GM19240 (cell line): ENCODE results near the gene SHTN1.

Source experiments
- DNase-seq: peaks from one replicate; pipeline ENCODE4 v3.0.0; 2011; ENCODE audit warnings: low spot score; ENCODE audit not compliant: insufficient read length

SHTN1 gene

DNA sequence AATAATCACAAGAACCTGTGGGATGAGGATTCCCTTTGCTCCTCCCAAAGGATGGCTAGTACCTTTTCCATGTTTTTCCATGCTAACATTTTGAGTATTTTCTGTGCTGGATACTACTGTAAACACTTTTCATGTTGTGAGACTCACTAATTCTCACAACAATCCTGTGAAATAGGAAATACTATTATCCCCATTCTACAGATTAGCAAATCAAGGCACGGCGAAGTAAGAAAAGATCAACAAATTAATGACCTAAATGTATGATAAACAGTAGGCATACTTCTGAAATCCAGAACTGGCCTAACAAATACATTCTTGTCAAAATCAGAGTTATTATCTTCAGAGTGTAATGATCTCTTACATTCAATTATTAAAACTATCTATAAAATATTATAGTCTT is 86.4 kb downstream of the SHTN1 start:
- no peak for DNase-seq

GRCh38 chr10:116917481-116917880 is 87.5 kb downstream of the SHTN1 start:
- no peak for DNase-seq

- no peak for DNase-seq
These were observed 89.6 kb downstream of the SHTN1 start for GRCh38 chr10:116915340-116915739.

- DNase-seq: no peak
These were observed 91.3 kb downstream of the SHTN1 start for GRCh38 chr10:116913695-116914094.

DNA sequence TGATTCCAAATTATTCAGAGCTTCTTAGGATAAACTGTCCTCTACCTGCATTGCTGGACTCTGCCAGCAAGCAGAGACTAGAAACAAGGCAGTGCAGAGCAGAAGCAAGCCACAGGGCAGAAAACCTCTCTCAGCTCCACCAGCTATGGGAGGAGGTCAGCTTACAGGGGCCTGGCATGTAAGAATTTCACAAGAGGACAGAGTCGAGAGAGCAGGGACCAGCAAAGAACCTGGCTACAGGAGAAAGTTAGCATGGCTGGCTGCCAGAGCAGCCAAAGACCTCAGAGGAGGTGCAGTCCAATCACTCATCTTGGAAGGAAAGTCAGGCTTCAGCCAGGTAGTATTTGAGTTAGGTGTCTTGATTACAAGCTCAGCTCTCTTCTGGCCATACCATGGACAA is 92.8 kb downstream of the SHTN1 start:
- DNase-seq: no peak

- DNase-seq: no peak
These were observed 94.1 kb downstream of the SHTN1 start for GRCh38 chr10:116910910-116911309.

- DNase-seq: no peak
These were observed 95.7 kb downstream of the SHTN1 start for GRCh38 chr10:116909307-116909706.

GRCh38 chr10:116907245-116907987 is 97.6 kb downstream of the SHTN1 start:
- DNase-seq: no peak

DNA sequence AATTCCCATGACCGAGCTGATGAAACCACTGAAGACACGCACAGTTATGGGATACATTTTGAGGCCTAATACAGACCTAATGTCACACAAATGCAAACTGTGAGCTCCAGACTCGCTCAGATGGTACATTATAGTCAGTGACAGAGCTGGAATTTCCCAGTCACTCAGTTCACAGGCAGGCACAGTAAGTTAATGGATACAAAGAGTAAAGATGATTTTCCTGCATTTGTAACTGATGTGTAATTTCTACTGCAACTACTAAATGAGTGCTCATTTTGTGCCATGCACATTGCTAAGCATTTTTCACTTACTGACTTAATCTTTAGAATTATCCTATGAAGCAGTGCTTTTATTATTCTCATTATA is 99.2 kb downstream of the SHTN1 start:
- no peak for DNase-seq

- DNase-seq: no peak
These were observed 105.4 kb downstream of the SHTN1 start for GRCh38 chr10:116899626-116900025.

- DNase-seq: no peak
These were observed 111.3 kb downstream of the SHTN1 start for GRCh38 chr10:116893686-116894037.

- DNase-seq: no peak
These were observed 111.9 kb downstream of the SHTN1 start for GRCh38 chr10:116892907-116893685.

DNA sequence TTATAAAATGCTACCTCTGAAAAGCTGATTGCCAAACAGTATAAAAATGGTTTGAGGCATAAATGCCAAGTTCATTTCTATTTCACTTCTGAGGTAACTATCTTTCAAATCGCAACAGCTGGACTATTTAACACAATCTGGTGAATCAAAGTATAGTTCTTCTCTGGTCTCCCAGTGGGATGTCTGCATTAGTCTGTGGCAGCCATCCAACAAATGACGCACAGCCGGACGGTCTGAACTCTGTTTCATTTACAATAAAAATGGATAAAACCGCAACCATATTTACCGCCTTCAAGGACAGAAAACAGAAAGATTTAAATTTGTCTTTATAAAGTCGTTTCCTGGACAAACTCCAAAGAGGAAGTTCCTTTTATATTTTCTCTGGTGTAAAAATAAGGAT is 113.8 kb downstream of the SHTN1 start:
- DNase-seq: no peak

- no peak for DNase-seq
These were observed 115.9 kb downstream of the SHTN1 start for GRCh38 chr10:116889066-116889465.

DNA sequence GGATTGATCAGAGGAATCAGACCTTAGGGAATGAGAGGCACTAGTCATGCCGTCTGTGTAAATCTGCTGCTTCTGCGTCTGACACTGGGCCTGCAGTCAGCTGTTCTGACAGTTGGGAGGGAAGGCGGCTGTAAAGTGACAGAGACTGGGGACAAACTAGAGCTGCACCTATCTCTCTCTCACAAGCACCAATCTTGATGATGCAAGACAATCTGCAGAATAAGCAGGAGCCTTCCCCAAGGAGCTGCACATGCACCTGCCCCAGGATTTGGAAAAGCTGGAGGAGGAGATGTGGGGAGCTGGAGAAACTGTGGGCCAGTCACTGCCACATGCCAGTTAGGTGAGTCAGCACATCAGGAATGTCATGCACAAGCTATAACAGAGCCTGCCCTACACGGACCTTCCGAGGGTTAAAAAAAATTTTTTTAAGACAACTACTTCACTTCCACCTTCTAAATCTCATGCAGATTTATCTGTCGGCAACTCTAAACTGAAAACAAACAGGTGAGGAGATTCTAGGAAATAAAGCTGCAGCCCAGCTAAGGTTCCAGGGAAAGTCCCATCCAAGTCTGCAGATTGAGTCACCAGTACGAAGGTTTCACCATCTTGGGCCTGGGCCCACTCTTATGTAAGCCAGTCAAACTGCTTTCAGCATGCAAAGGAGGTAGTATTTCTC is 116.5 kb downstream of the SHTN1 start:
- DNase-seq: no peak

DNA sequence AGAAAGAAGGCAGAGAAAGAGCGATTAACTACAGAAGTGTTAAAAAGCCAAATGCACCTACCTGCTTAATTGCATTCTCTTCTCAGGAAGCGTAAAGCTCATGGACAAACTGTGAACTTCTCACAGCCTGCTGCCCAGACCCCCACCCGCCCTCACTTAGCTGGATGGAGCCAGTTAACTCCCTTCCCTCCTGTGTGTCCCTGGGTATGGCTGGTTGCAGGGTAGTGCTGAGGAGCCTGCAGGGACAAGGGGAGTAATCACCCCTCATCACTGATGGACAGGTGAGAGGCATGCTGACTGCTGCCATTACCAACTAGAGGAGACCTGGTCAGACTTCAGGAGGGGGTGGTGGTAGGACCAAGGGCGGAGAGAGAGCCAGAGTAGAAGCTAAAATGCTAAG is 118.2 kb downstream of the SHTN1 start:
- DNase-seq: no peak

GRCh38 chr10:116882639-116883038 is 122.3 kb downstream of the SHTN1 start:
- DNase-seq: no peak

- no peak for DNase-seq
These were observed 124.1 kb downstream of the SHTN1 start for GRCh38 chr10:116880716-116881482.

- DNase-seq: no peak
These were observed 125.2 kb downstream of the SHTN1 start for GRCh38 chr10:116879817-116880216.

DNA sequence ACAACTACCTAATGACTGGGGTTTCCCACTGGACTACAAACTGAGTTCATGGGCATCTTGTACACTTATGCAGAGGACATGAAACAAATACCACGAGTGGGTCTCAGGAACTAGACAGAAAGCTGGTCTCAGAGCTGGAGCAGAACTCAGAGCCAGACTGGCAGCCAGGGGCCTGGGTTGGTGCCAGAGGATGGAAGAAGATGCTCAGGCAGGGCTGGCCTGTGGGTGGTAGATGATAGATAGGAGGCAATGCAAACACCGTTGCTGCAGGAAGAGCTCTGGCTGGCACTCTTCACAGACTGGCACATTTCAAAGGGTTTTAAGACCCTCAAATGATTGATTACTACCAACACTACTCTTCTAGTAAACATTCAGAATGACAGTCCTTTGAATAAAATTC is 126.9 kb downstream of the SHTN1 start:
- DNase-seq: no peak

DNA sequence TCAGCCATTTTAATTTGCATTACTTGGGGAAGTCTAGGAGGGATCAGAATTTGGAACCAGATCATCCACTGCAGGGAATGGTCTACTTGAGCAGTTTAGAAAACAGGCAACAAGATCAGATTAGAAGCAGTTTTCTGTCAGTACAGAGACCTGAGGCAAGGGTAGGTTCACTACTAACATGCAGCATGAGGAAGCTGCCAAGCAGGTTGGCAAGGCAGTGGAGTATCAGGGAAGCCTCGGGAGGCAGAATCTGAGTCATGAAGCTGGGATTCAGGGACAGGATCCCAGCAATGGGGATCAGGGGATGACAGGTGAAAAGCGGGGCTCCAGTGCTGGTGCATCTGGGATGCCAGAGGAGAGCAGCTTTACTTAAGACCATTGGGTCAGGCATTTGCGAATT is 127.6 kb downstream of the SHTN1 start:
- DNase-seq: no peak

DNA sequence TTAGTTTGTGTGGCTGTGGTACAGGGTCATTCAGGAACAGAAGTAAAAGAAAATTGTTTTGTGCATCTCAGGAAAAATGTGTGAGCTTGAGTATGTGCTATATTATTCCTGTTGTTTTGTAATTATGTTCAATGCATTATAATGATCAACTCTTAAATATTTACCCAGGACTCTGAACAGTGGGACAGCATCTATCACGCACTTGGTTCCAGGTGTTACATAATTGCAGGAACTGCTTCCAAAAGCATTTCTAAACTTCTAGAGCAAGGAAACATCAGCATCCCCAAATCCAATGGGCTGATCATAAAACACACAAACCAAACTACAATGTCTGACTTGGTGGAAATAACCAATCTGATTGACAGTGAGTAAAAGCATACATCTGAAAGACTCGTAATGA is 129.1 kb downstream of the SHTN1 start:
- no peak for DNase-seq
